Measurements from ENCODE around the gene SLC43A3.
"Not testable (repeated sequence)": the region's sequence is repeated elsewhere in the genome, so short reads cannot be mapped to it uniquely, and the experiment has no call there.

The SLC43A3 gene

GRCh38 chr11:57406337-57406904, 20.5 kb downstream of the SLC43A3 start:
- no peak overlapping the region for H3K4me3 ChIP-seq (replicated peaks; ENCODE audit: insufficient read depth, low read length)
- H3K27ac ChIP-seq (replicated peaks): peak overlapping the region; percentile 8; the same call in 1 of the 2 replicates
- peak; percentile 72 to 75 for DNase-seq (ENCODE audit: low read depth in 1 of 2, low spot score in 1 of 2)
- no peak for TF ChIP-seq CTCF (IDR thresholded peaks at IDR 0.05; ENCODE audit: insufficient read depth, low read length)
- TF ChIP-seq REST (IDR thresholded peaks at IDR 0.05; ENCODE audit: insufficient replicate concordance, low read depth): no peak
- peak; percentile 89 for TF ChIP-seq SPI1 (IDR thresholded peaks at IDR 0.05; ENCODE audit: borderline replicate concordance, low read depth)
- TF ChIP-seq POLR2AphosphoS5 (IDR thresholded peaks at IDR 0.05; ENCODE audit: low read depth): peak; percentile 79
- TF ChIP-seq GABPA (IDR thresholded peaks at IDR 0.05; ENCODE audit: low read depth): peak; percentile 35; the same call in 1 of the 2 replicates
- H3K27me3 ChIP-seq (ENCODE audit: insufficient read depth, poor library complexity, severe bottlenecking): no peaks in the 10 kb centered on the region

- DNase-seq (ENCODE audit: low read depth in 1 of 2, low spot score in 1 of 2): peak; percentile 24 to 44
- TF ChIP-seq POLR2AphosphoS5 (IDR thresholded peaks at IDR 0.05; ENCODE audit: low read depth) (no peak), GABPA (IDR thresholded peaks at IDR 0.05; ENCODE audit: low read depth) (no peak), SPI1 (IDR thresholded peaks at IDR 0.05; ENCODE audit: borderline replicate concordance, low read depth) (no peak), REST (IDR thresholded peaks at IDR 0.05; ENCODE audit: insufficient replicate concordance, low read depth) (no peak), CTCF (IDR thresholded peaks at IDR 0.05; ENCODE audit: insufficient read depth, low read length) (no peak)
- no peaks in the 10 kb centered on the region for H3K27me3 ChIP-seq (ENCODE audit: insufficient read depth, poor library complexity, severe bottlenecking)
- H3K4me3 ChIP-seq (replicated peaks; ENCODE audit: insufficient read depth, low read length): no peak overlapping the region
- peak overlapping the region; percentile 8; the same call in 1 of the 2 replicates for H3K27ac ChIP-seq (replicated peaks)
These were observed 21.6 kb downstream of the SLC43A3 start for GRCh38 chr11:57405271-57405860.

- DNase-seq (ENCODE audit: low read depth in 1 of 2, low spot score in 1 of 2): peak; percentile 76 to 89
- H3K4me3 ChIP-seq (replicated peaks; ENCODE audit: insufficient read depth, low read length): no peak overlapping the region
- TF ChIP-seq SPI1 (IDR thresholded peaks at IDR 0.05; ENCODE audit: borderline replicate concordance, low read depth) (peak; percentile 84), CTCF (IDR thresholded peaks at IDR 0.05; ENCODE audit: insufficient read depth, low read length) (no peak), POLR2AphosphoS5 (IDR thresholded peaks at IDR 0.05; ENCODE audit: low read depth) (peak; percentile 56)
- peak overlapping the region; percentile 43; the same call in 1 of the 2 replicates for H3K27ac ChIP-seq (replicated peaks)
- no peaks in the 10 kb centered on the region for H3K27me3 ChIP-seq (ENCODE audit: insufficient read depth, poor library complexity, severe bottlenecking)
These were observed 23.1 kb downstream of the SLC43A3 start for GRCh38 chr11:57403802-57404147.

GRCh38 chr11:57403003-57403801, 23.7 kb downstream of the SLC43A3 start:
- H3K4me3 ChIP-seq (replicated peaks; ENCODE audit: insufficient read depth, low read length); DNase-seq (ENCODE audit: low read depth in 1 of 2, low spot score in 1 of 2); H3K27me3 ChIP-seq (ENCODE audit: insufficient read depth, poor library complexity, severe bottlenecking): not testable (repeated sequence)
- peak overlapping the region; percentile 33 for H3K27ac ChIP-seq (replicated peaks)
